22Rv1 (cell line): ENCODE measurements around the gene CLSTN2.

Source experiments
- CTCF ChIP-seq: fragments of 450-650 bp; IDR thresholded peaks from 2 replicates; pipeline ENCODE4 v1.5.1; 2017; ENCODE audit warnings: mild to moderate bottlenecking
- ZFX ChIP-seq: fragments of 450-650 bp; IDR thresholded peaks from 2 replicates; pipeline ENCODE4 v1.6.1; 2017; ENCODE audit warnings: antibody characterized with exemption, borderline replicate concordance

DNA sequence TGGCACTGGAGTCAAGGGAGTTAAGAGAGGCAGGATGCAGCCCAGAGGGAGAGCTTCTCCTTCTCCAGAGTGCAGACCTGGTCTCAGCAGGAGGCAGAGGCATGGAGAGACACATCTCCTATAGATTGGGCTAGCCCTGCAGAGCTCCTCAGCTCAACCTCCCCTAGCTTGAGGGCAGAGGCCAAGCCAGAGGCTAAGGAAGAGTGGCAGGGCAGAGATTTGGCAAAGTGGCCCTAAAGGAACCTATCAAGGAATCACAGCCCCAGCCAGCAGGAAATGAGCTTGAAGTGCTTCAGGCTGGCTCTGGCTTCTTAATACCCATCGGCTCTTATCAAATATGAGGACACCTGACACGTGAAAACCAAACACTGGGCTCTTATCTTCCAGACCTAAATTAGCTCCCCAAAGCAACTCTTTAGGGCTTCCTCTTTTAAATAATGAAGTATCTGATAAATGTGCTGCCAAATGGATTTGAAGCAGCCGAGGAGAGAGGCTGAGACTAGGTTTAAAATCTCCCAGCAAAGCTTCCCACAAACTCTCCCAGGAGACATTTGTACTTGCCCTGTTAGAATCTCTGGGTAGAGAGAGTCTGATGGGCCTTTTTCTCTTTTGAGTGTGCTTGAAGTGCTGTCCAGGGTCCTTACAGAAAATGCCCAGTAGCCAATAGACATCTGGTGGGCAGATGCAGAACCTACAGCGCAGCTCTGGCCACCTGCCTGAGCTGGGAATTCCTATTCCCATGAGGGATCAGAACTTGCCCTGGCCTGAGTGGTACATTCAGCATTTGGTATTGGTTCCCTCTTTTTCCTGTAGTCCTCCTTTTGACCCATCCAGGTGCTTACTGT is 271.4 kb downstream of the CLSTN2 start:
- TF ChIP-seq CTCF (no peak), ZFX (no peak)
